H9 (cell line): ENCODE data around the gene ZNF215. TPM values are rescaled to one million over a fixed set of nuclear protein-coding genes. Genes with fewer than 3 reads are reported as not detected.
"Not testable (repeated sequence)": the region's sequence is repeated elsewhere in the genome, so short reads cannot be mapped to it uniquely, and the experiment has no call there.

Experiments
- DNase-seq: peaks from one replicate; pipeline ENCODE4 v3.0.0-alpha.2; 2017
- H2AFZ ChIP-seq: one replicate; pipeline ENCODE4 v1.6.1; 2013; ENCODE audit warnings: mild to moderate bottlenecking, low read length, control low read depth, moderate library complexity
- H2AK5ac ChIP-seq: 2 replicates; pipeline ENCODE4 v1.6.1; 2013; ENCODE audit warnings: low read length, control low read depth, mixed read lengths; ENCODE audit not compliant: insufficient read length
- H2BK120ac ChIP-seq: one replicate; pipeline ENCODE4 v1.6.1; 2013; ENCODE audit warnings: low read depth, mild to moderate bottlenecking, low read length, control low read depth, inconsistent platforms; ENCODE audit not compliant: poor library complexity, severe bottlenecking
- H2BK12ac ChIP-seq: 2 replicates; pipeline ENCODE4 v1.6.1; 2013; ENCODE audit warnings: low read length, control low read depth, mixed read lengths, low read depth; ENCODE audit not compliant: insufficient read length
- H2BK15ac ChIP-seq: 2 replicates; pipeline ENCODE4 v1.6.1; 2013; ENCODE audit warnings: low read depth, low read length, control low read depth
- H2BK20ac ChIP-seq: one replicate; pipeline ENCODE4 v1.6.1; 2013; ENCODE audit warnings: low read depth, mild to moderate bottlenecking, low read length, control low read depth, inconsistent platforms; ENCODE audit not compliant: poor library complexity, severe bottlenecking
- H2BK5ac ChIP-seq: 2 replicates; pipeline ENCODE4 v1.6.1; 2013; ENCODE audit warnings: low read length, control low read depth, mixed read lengths; ENCODE audit not compliant: insufficient read length
- H3K14ac ChIP-seq: 2 replicates; pipeline ENCODE4 v1.6.1; 2013; ENCODE audit warnings: low read length, control low read depth; ENCODE audit not compliant: insufficient read depth
- H3K18ac ChIP-seq: 2 replicates; pipeline ENCODE4 v1.6.1; 2013; ENCODE audit warnings: low read depth, mild to moderate bottlenecking, mixed read lengths, low read length, control low read depth; ENCODE audit not compliant: insufficient read length
- H3K23ac ChIP-seq: 2 replicates; pipeline ENCODE4 v1.6.1; 2013; ENCODE audit warnings: low read length, control low read depth, mixed read lengths, low read depth; ENCODE audit not compliant: insufficient read length
- H3K23me2 ChIP-seq: 2 replicates; pipeline ENCODE4 v1.6.1; 2013; ENCODE audit warnings: low read depth, mild to moderate bottlenecking, mixed read lengths, low read length, control low read depth; ENCODE audit not compliant: insufficient read length, poor library complexity, severe bottlenecking
- H3K27ac ChIP-seq: 2 replicates; pipeline ENCODE4 v1.5.1; 2013; ENCODE audit warnings: low read length, control low read depth, mixed read lengths, low read depth; ENCODE audit not compliant: insufficient read length
- H3K27me3 ChIP-seq: 2 replicates; pipeline ENCODE4 v1.6.1; 2013; ENCODE audit warnings: low read length, control low read depth, inconsistent platforms; ENCODE audit not compliant: insufficient read depth
- H3K4ac ChIP-seq: 2 replicates; pipeline ENCODE4 v1.6.1; 2013; ENCODE audit warnings: low read depth, mild to moderate bottlenecking, control low read depth, inconsistent platforms, low read length, moderate library complexity
- H3K4me1 ChIP-seq: 2 replicates; pipeline ENCODE4 v1.6.1; 2013; ENCODE audit warnings: low read length, control low read depth, inconsistent platforms; ENCODE audit not compliant: insufficient read depth
- H3K4me2 ChIP-seq: 2 replicates; pipeline ENCODE4 v1.6.1; 2013; ENCODE audit warnings: low read length, control low read depth, mixed read lengths; ENCODE audit not compliant: insufficient read length, insufficient read depth
- H3K56ac ChIP-seq: 2 replicates; pipeline ENCODE4 v1.6.1; 2013; ENCODE audit warnings: low read depth, mild to moderate bottlenecking, mixed read lengths, low read length, control low read depth; ENCODE audit not compliant: insufficient read length
- H3K79me1 ChIP-seq: 2 replicates; pipeline ENCODE4 v1.6.1; 2013; ENCODE audit warnings: low read depth, mild to moderate bottlenecking, moderate library complexity, low read length, control low read depth, inconsistent platforms; ENCODE audit not compliant: insufficient read depth, poor library complexity, severe bottlenecking
- H3K79me2 ChIP-seq: 2 replicates; pipeline ENCODE4 v1.6.1; 2013; ENCODE audit warnings: low read length, control low read depth, inconsistent platforms; ENCODE audit not compliant: insufficient read depth
- H3K9ac ChIP-seq: 2 replicates; pipeline ENCODE4 v1.6.1; 2013; ENCODE audit warnings: low read length, control low read depth, mixed read lengths; ENCODE audit not compliant: insufficient read length; ENCODE audit errors: extremely low read depth
- H3K9me3 ChIP-seq: one replicate; pipeline ENCODE4 v1.6.1; 2013; ENCODE audit warnings: low read depth, low read length, inconsistent platforms; ENCODE audit not compliant: control insufficient read depth
- H3T11ph ChIP-seq: one replicate; pipeline ENCODE4 v1.6.1; 2013; ENCODE audit warnings: mild to moderate bottlenecking, low read length, control low read depth, inconsistent platforms
- H4K20me1 ChIP-seq: one replicate; pipeline ENCODE4 v1.6.1; 2013; ENCODE audit not compliant: control insufficient read depth, insufficient read length, insufficient read depth
- H4K5ac ChIP-seq: 2 replicates; pipeline ENCODE4 v1.6.1; 2013; ENCODE audit warnings: low read depth, mild to moderate bottlenecking, mixed read lengths, low read length, control low read depth; ENCODE audit not compliant: insufficient read length
- H4K8ac ChIP-seq: replicated peaks from 2 replicates; pipeline ENCODE4 v1.6.1; 2013; ENCODE audit warnings: low read length, control low read depth, mixed read lengths, low read depth; ENCODE audit not compliant: insufficient read length
- H4K91ac ChIP-seq: 2 replicates; pipeline ENCODE4 v1.6.1; 2013; ENCODE audit warnings: low read depth, mild to moderate bottlenecking, moderate library complexity, mixed read lengths, low read length, control low read depth; ENCODE audit not compliant: insufficient read length
- H3K27ac Mint-ChIP-seq, 3 experiments: 2 replicates in 2 of 3; 3 replicates in 1 of 3; pipeline ENCODE4 v1.8.0; 2020 to 2021; ENCODE audit warnings: mixed read lengths in 3 of 3, mild to moderate bottlenecking in 1 of 3, moderate library complexity in 1 of 3
- H3K27me3 Mint-ChIP-seq: 2 replicates; pipeline ENCODE4 v1.8.0; 2021; ENCODE audit warnings: low read depth, mild to moderate bottlenecking, moderate library complexity, mixed read lengths
- H3K36me3 Mint-ChIP-seq, 3 experiments: 2 replicates in 2 of 3; 3 replicates in 1 of 3; pipeline ENCODE4 v1.8.0; 2020 to 2021; ENCODE audit warnings: low read depth in 3 of 3, mixed read lengths in 3 of 3; ENCODE audit not compliant: insufficient read depth in 1 of 3
- H3K4me1 Mint-ChIP-seq, 2 experiments: 2 replicates each; pipeline ENCODE4 v1.8.0; 2020; ENCODE audit warnings: mixed read lengths in 2 of 2
- H3K4me3 Mint-ChIP-seq, 2 experiments: 2 replicates in 1 of 2; 3 replicates in 1 of 2; pipeline ENCODE4 v1.8.0; 2020 to 2021; ENCODE audit warnings: mild to moderate bottlenecking in 2 of 2, mixed read lengths in 2 of 2, moderate library complexity in 1 of 2
- H3K9me3 Mint-ChIP-seq, 2 experiments: 2 replicates in 1 of 2; 3 replicates in 1 of 2; pipeline ENCODE4 v1.8.0; 2020; ENCODE audit warnings: mild to moderate bottlenecking in 2 of 2, mixed read lengths in 2 of 2, moderate library complexity in 1 of 2
- WGBS: extraction: QIAGEN DNeasy Blood & Tissue Kit; methylation state at CpG from one replicate; pipeline ENCODE4 v1.1.7; 2013; ENCODE audit warnings: missing lambda C conversion rate, low lambda C conversion rate, mixed read lengths; ENCODE audit not compliant: insufficient read length; ENCODE audit errors: extremely low coverage; 5-methylcytosine and 5-hydroxymethylcytosine counted together
- total RNA-seq: library from RNA; stranded (reverse); gene quantifications from 2 replicates; pipeline ENCODE4 v1.2.1, GENCODE V29; 2021
- TF ChIP-seq, protein P1 (sequence below): fragments of 200-600 bp; sonication (generic); conservative IDR thresholded peaks from 3 replicates; pipeline ENCODE4 v1.8.0; 2021; ENCODE audit warnings: antibody characterized with exemption, mild to moderate bottlenecking

ZNF215 gene
- total RNA-seq, 1 experiment from 2014 or later = 18.0 TPM

DNA sequence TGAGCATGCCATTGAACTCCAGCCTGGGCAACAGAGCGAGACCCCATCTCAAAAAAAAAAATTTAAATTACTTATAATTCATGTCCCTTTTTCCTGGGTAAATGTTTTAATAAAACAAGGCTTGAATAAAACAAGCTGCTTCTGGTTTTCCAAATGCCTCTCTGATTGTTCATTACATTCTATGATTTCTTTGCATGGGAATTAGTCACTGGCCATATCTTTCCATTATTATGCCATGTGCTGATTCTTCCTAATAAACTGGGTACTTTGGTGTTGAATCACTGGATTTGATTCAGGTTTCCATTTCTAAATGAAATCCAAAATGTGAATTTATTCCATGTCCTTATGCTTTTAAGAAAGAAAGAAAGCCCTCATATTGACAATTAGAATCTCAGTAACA, 42.6 kb downstream of the ZNF215 start:
- no peaks in the 10 kb centered on the region for H4K20me1 ChIP-seq
- WGBS = no CpG with 5 or more reads among the region's 1 CpG
- H2AFZ ChIP-seq = no peak overlapping the region
- no peak overlapping the region for H2BK20ac ChIP-seq
- H4K91ac ChIP-seq = no peak overlapping the region
- no peaks in the 10 kb centered on the region for H3K9me3 ChIP-seq
- H3K9me3 Mint-ChIP-seq = peaks cover 9 to 15% of the 10 kb centered on the region in 2 experiments; a peak in 3 of 5 replicates
- DNase-seq = no peak
- no peaks in the 10 kb centered on the region for H3K79me2 ChIP-seq
- no peak overlapping the region for H2BK5ac ChIP-seq
- H4K5ac ChIP-seq = no peak overlapping the region
- H3K4me3 Mint-ChIP-seq = no peak overlapping the region
- H3K36me3 Mint-ChIP-seq = peaks cover 9 to 14% (median 10%) of the 10 kb centered on the region in 3 experiments; a peak in 6 of 7 replicates
- H3K4me2 ChIP-seq = no peak overlapping the region
- H3T11ph ChIP-seq = no peak overlapping the region
- H3K56ac ChIP-seq = no peak overlapping the region
- H2BK12ac ChIP-seq = no peak overlapping the region
- H3K27ac ChIP-seq = no peak overlapping the region
- H3K18ac ChIP-seq = no peak overlapping the region
- 0 out of 4 replicates have a peak, but pooled peaks cover 0 to 2% of the 10 kb centered on the region in 2 experiments for H3K4me1 Mint-ChIP-seq
- no peak overlapping the region for H3K9ac ChIP-seq
- H3K23ac ChIP-seq = no peak overlapping the region
- H3K4ac ChIP-seq = no peak overlapping the region
- H3K27me3 ChIP-seq = no peaks in the 10 kb centered on the region
- no peaks in the 10 kb centered on the region for H3K27me3 Mint-ChIP-seq
- no peaks in the 10 kb centered on the region for H3K4me1 ChIP-seq
- H3K79me1 ChIP-seq = no peaks in the 10 kb centered on the region
- no peak overlapping the region for H2AK5ac ChIP-seq
- TF ChIP-seq, protein P1, sequence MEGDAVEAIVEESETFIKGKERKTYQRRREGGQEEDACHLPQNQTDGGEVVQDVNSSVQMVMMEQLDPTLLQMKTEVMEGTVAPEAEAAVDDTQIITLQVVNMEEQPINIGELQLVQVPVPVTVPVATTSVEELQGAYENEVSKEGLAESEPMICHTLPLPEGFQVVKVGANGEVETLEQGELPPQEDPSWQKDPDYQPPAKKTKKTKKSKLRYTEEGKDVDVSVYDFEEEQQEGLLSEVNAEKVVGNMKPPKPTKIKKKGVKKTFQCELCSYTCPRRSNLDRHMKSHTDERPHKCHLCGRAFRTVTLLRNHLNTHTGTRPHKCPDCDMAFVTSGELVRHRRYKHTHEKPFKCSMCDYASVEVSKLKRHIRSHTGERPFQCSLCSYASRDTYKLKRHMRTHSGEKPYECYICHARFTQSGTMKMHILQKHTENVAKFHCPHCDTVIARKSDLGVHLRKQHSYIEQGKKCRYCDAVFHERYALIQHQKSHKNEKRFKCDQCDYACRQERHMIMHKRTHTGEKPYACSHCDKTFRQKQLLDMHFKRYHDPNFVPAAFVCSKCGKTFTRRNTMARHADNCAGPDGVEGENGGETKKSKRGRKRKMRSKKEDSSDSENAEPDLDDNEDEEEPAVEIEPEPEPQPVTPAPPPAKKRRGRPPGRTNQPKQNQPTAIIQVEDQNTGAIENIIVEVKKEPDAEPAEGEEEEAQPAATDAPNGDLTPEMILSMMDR = no peak
- H4K8ac ChIP-seq = no peak overlapping the region
- H2BK15ac ChIP-seq = no peak overlapping the region
- no peak overlapping the region for H3K27ac Mint-ChIP-seq
- H3K14ac ChIP-seq = no peak overlapping the region
- H2BK120ac ChIP-seq = no peak overlapping the region
- H3K23me2 ChIP-seq = no peaks in the 10 kb centered on the region

DNA sequence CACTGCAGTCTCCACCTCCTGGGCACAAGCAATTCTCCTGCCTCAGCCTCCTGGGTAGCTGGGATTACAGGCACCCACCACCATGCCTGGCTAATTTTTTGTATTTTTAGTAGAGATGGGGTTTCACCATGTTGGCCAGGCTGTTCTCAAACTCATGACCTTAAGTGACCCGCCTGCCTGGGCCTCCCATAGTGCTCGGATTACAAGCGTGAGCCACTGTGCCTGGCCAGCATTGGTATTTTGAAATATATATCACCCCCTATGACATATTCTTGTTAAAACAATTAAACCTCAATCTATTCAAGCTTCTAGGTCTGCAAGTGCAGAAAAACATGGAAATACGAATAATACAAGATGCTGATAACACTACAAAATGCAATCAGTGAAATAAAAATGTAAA, 43.6 kb downstream of the ZNF215 start:
- H3K14ac ChIP-seq, H2BK12ac ChIP-seq, H4K20me1 ChIP-seq, H2AFZ ChIP-seq, H3K23me2 ChIP-seq, H3K56ac ChIP-seq, H3K27ac ChIP-seq, H3K27me3 Mint-ChIP-seq, H4K91ac ChIP-seq, H3K4me2 ChIP-seq, H2AK5ac ChIP-seq, H3K4me1 Mint-ChIP-seq, H2BK15ac ChIP-seq, H2BK5ac ChIP-seq, H3K4me3 Mint-ChIP-seq, H3K18ac ChIP-seq, H3K23ac ChIP-seq, H3K9me3 ChIP-seq, H3K4me1 ChIP-seq, H2BK20ac ChIP-seq, H3T11ph ChIP-seq, H3K27ac Mint-ChIP-seq, DNase-seq, H3K9ac ChIP-seq, H3K79me2 ChIP-seq, H3K27me3 ChIP-seq, H4K8ac ChIP-seq, H3K79me1 ChIP-seq, H3K4ac ChIP-seq, H2BK120ac ChIP-seq, H4K5ac ChIP-seq: not testable (repeated sequence)
- peaks cover 9 to 14% (median 10%) of the 10 kb centered on the region in 3 experiments; a peak in 6 of 7 replicates for H3K36me3 Mint-ChIP-seq
- WGBS = no CpG with 5 or more reads among the region's 4 CpGs
- H3K9me3 Mint-ChIP-seq = peaks cover 9 to 15% of the 10 kb centered on the region in 2 experiments; a peak in 3 of 5 replicates
